Middle frontal gyrus (tissue), 1 donor: ENCODE results near the gene KIF19.

Experiments used
- DNase-seq: peaks from one replicate; pipeline ENCODE4 v3.0.0-alpha.2; 2015; ENCODE audit warnings: low spot score; ENCODE audit errors: extremely low spot score

The KIF19 gene

GRCh38 chr17:74361230-74362068 is 35.4 kb downstream of the KIF19 start, which contains the start of gene BTBD17:
Gene BTBD17 (minus strand): TSS chr17:74361868. CDS start chr17:74361819, 49 bp downstream.
- no peak for DNase-seq

GRCh38 chr17:74362069-74362405 is 36.0 kb downstream of the KIF19 start:
- DNase-seq = no peak

GRCh38 chr17:74362810-74363498 is 36.9 kb downstream of the KIF19 start:
- DNase-seq = no peak

GRCh38 chr17:74367206-74367605 is 41.2 kb downstream of the KIF19 start, which contains the start of gene GPR142:
Gene GPR142 (plus strand): TSS chr17:74367506. CDS start chr17:74369541, 2,035 bp downstream.
- no peak for DNase-seq

- peak; percentile 54 for DNase-seq
Observed at GRCh38 chr17:74368341-74369081, 42.5 kb downstream of the KIF19 start.

- DNase-seq = no peak
Observed at GRCh38 chr17:74369221-74369620, 43.2 kb downstream of the KIF19 start.

GRCh38 chr17:74369665-74370490 is 43.9 kb downstream of the KIF19 start:
- no peak for DNase-seq

- DNase-seq = no peak
Observed at GRCh38 chr17:74371653-74372147, 45.7 kb downstream of the KIF19 start.

- no peak for DNase-seq
Observed at GRCh38 chr17:74372426-74372825, 46.4 kb downstream of the KIF19 start.

- peak; percentile 63 for DNase-seq
Observed at GRCh38 chr17:74373838-74374606, 48.0 kb downstream of the KIF19 start.

GRCh38 chr17:74374858-74375257 is 48.8 kb downstream of the KIF19 start:
- no peak for DNase-seq

GRCh38 chr17:74379495-74380085 is 53.6 kb downstream of the KIF19 start:
- DNase-seq = peak; percentile 54

- DNase-seq = no peak
Observed at GRCh38 chr17:74380086-74380958, 54.3 kb downstream of the KIF19 start.

- no peak for DNase-seq
Observed at GRCh38 chr17:74380959-74381808, 55.2 kb downstream of the KIF19 start.

- no peak for DNase-seq
Observed at GRCh38 chr17:74383141-74383540, 57.1 kb downstream of the KIF19 start.

- DNase-seq = no peak
Observed at GRCh38 chr17:74385201-74385600, 59.2 kb downstream of the KIF19 start.

- no peak for DNase-seq
Observed at GRCh38 chr17:74386386-74386785, 60.4 kb downstream of the KIF19 start.
